Trophoblast cell (in vitro differentiated cells and primary cell): ENCODE measurements around the gene KIF6.
A peak's percentile ranks its signal among the peaks of the same experiment; 100 is the strongest.

Experiments used
- DNase-seq, 2 donors: peaks; one replicate each; pipeline ENCODE4 v3.0.0-alpha.2; 2016
- H2AFZ ChIP-seq: 2 replicates; pipeline ENCODE4 v1.6.1; 2013; ENCODE audit warnings: low read length, moderate library complexity, mild to moderate bottlenecking; ENCODE audit not compliant: insufficient read depth, poor library complexity
- H2AK5ac ChIP-seq: 2 replicates; pipeline ENCODE4 v1.6.1; 2013; ENCODE audit warnings: mild to moderate bottlenecking, low read length
- H2BK120ac ChIP-seq: 2 replicates; pipeline ENCODE4 v1.6.1; 2013; ENCODE audit warnings: low read length, mild to moderate bottlenecking, moderate library complexity; ENCODE audit not compliant: insufficient read depth, poor library complexity
- H2BK12ac ChIP-seq: 2 replicates; pipeline ENCODE4 v1.6.1; 2013; ENCODE audit warnings: mild to moderate bottlenecking, low read length, moderate library complexity
- H2BK5ac ChIP-seq: 2 replicates; pipeline ENCODE4 v1.6.1; 2013; ENCODE audit warnings: low read length, low read depth, moderate library complexity, mild to moderate bottlenecking; ENCODE audit not compliant: poor library complexity
- H3K14ac ChIP-seq: 2 replicates; pipeline ENCODE4 v1.6.1; 2013; ENCODE audit warnings: mild to moderate bottlenecking, low read length
- H3K18ac ChIP-seq: 2 replicates; pipeline ENCODE4 v1.6.1; 2013; ENCODE audit warnings: mild to moderate bottlenecking, low read length
- H3K23ac ChIP-seq: 2 replicates; pipeline ENCODE4 v1.6.1; 2013; ENCODE audit warnings: low read length
- H3K27ac ChIP-seq: 2 replicates; pipeline ENCODE4 v1.5.1; 2013; ENCODE audit warnings: low read depth, mild to moderate bottlenecking, inconsistent platforms, low read length, moderate library complexity
- H3K27me3 ChIP-seq: 2 replicates; pipeline ENCODE4 v1.6.1; 2013; ENCODE audit warnings: inconsistent platforms, mild to moderate bottlenecking, low read length, moderate library complexity; ENCODE audit not compliant: insufficient read depth
- H3K36me3 ChIP-seq, 2 experiments: 1 replicate in 1 of 2; 2 replicates in 1 of 2; pipeline ENCODE4 v1.6.1; 2013; ENCODE audit warnings: low read length in 2 of 2, mild to moderate bottlenecking in 2 of 2, moderate library complexity in 1 of 2; ENCODE audit not compliant: insufficient read depth in 2 of 2, control insufficient read depth in 1 of 2
- H3K4ac ChIP-seq: 2 replicates; pipeline ENCODE4 v1.6.1; 2013; ENCODE audit warnings: low read depth, mild to moderate bottlenecking, low read length, moderate library complexity
- H3K4me1 ChIP-seq, 2 experiments: 1 replicate in 1 of 2; 2 replicates in 1 of 2; pipeline ENCODE4 v1.6.1; 2013; ENCODE audit warnings: low read length in 2 of 2, mild to moderate bottlenecking in 2 of 2, moderate library complexity in 1 of 2; ENCODE audit not compliant: insufficient read depth in 2 of 2, control insufficient read depth in 1 of 2
- H3K4me2 ChIP-seq: 2 replicates; pipeline ENCODE4 v1.6.1; 2013; ENCODE audit warnings: inconsistent platforms, mild to moderate bottlenecking, low read length, moderate library complexity
- H3K4me3 ChIP-seq: 2 replicates; pipeline ENCODE4 v1.5.1; 2013; ENCODE audit warnings: mild to moderate bottlenecking, low read depth, low read length, inconsistent platforms
- H3K79me1 ChIP-seq: one replicate; pipeline ENCODE4 v1.6.1; 2013; ENCODE audit warnings: low read length
- H3K79me2 ChIP-seq: 2 replicates; pipeline ENCODE4 v1.6.1; 2013; ENCODE audit warnings: low read length, mild to moderate bottlenecking; ENCODE audit not compliant: control insufficient read depth, insufficient read depth, poor library complexity
- H3K9ac ChIP-seq: 2 replicates; pipeline ENCODE4 v1.6.1; 2013; ENCODE audit warnings: mild to moderate bottlenecking, low read length
- H3K9me3 ChIP-seq: 2 replicates; pipeline ENCODE4 v1.6.1; 2013; ENCODE audit warnings: low read depth, mild to moderate bottlenecking, control low read depth, inconsistent platforms, low read length; ENCODE audit not compliant: insufficient read depth
- H4K12ac ChIP-seq: 2 replicates; pipeline ENCODE4 v1.6.1; 2013; ENCODE audit warnings: low read depth, mild to moderate bottlenecking, low read length, moderate library complexity
- H4K8ac ChIP-seq: 2 replicates; pipeline ENCODE4 v1.6.1; 2013; ENCODE audit warnings: low read depth, mild to moderate bottlenecking, low read length, moderate library complexity
- H4K91ac ChIP-seq: one replicate; pipeline ENCODE4 v1.6.1; 2013; ENCODE audit warnings: low read depth, mild to moderate bottlenecking, low read length, moderate library complexity
- WGBS: extraction: QIAGEN DNeasy Blood & Tissue Kit; methylation state at CpG from one replicate; pipeline ENCODE4 v1.1.7; 2013; ENCODE audit warnings: missing lambda C conversion rate; ENCODE audit not compliant: insufficient read length, insufficient coverage; ENCODE audit errors: extremely low coverage; 5-methylcytosine and 5-hydroxymethylcytosine counted together

The KIF6 gene

DNA sequence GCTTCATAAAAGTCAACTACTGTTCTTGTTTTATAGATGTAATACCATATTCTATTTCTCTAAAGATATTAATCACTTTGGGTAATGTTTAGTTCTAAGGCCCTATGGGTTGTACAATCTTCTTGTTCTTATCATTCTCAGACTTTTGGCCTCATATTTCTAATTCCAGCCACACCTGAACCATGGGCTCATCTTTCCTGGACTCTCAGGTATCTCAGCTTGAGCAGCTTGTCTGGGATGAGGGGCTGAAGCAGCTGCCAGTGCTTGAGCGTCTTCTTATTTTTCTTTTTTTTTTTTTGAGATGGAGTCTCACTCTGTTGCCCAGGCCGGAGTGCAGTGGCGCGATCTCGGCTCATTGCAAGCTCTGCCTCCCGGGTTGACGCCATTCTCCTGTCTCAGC is 150.2 kb downstream of the KIF6 start:
- no peak overlapping the region for H2BK120ac ChIP-seq
- H2AK5ac ChIP-seq = no peak overlapping the region
- no peaks in the 10 kb centered on the region for H3K79me2 ChIP-seq
- no peak overlapping the region for H4K12ac ChIP-seq
- no peak overlapping the region for H3K4ac ChIP-seq
- H3K4me3 ChIP-seq = no peak overlapping the region
- no peaks in the 10 kb centered on the region for H3K9me3 ChIP-seq
- no peak overlapping the region for H2AFZ ChIP-seq
- H3K18ac ChIP-seq = no peak overlapping the region
- H2BK12ac ChIP-seq = no peak overlapping the region
- no peak overlapping the region for H3K4me2 ChIP-seq
- H4K91ac ChIP-seq = no peak overlapping the region
- H3K4me1 ChIP-seq = peaks cover 0 to 2% of the 10 kb centered on the region in 2 experiments
- no peak overlapping the region for H3K9ac ChIP-seq
- H3K79me1 ChIP-seq = no peaks in the 10 kb centered on the region
- H4K8ac ChIP-seq = no peak overlapping the region
- peak; percentile 64 to 89 for DNase-seq
- no peaks in the 10 kb centered on the region for H3K27me3 ChIP-seq
- WGBS = no CpG with 5 or more reads among the region's 7 CpGs
- no peak overlapping the region for H2BK5ac ChIP-seq
- H3K27ac ChIP-seq = no peak overlapping the region
- no peak overlapping the region for H3K23ac ChIP-seq
- H3K14ac ChIP-seq = no peak overlapping the region
- no peaks in the 10 kb centered on the region for H3K36me3 ChIP-seq

DNA sequence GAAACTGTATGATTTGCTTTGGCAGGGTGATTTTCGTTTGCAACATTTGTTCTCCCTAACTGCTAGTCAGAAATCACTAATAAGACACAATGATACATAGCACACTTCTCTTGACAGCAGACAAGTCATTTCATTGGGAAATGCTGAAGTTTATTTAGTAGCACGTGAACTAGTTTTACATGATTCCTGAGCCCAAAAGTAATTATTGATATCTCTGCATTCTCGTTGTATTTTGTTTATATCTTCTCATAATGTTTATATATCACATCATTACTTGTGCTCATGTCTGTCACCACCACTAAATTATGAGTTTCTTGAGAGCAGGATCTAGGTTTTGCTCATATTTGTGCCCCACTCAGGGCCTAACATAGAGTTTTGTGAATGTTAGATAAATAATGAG is 151.7 kb downstream of the KIF6 start:
- no peak for DNase-seq
- Histone ChIP-seq H3K4ac (no peak overlapping the region), H3K4me1 (peaks cover 0 to 2% of the 10 kb centered on the region in 2 experiments), H3K14ac (no peak overlapping the region), H2BK5ac (no peak overlapping the region), H3K4me2 (no peak overlapping the region), H2AK5ac (no peak overlapping the region), H3K4me3 (no peak overlapping the region), H3K79me2 (no peaks in the 10 kb centered on the region), H3K36me3 (no peaks in the 10 kb centered on the region), H3K9me3 (no peaks in the 10 kb centered on the region), H2AFZ (no peak overlapping the region), H4K8ac (no peak overlapping the region), H3K27ac (no peak overlapping the region), H3K18ac (no peak overlapping the region), H3K23ac (no peak overlapping the region), H3K79me1 (no peaks in the 10 kb centered on the region), H4K12ac (no peak overlapping the region), H3K9ac (no peak overlapping the region), H4K91ac (no peak overlapping the region), H2BK12ac (no peak overlapping the region), H3K27me3 (no peaks in the 10 kb centered on the region), H2BK120ac (no peak overlapping the region)
- no CpG with 5 or more reads among the region's 3 CpGs for WGBS

DNA sequence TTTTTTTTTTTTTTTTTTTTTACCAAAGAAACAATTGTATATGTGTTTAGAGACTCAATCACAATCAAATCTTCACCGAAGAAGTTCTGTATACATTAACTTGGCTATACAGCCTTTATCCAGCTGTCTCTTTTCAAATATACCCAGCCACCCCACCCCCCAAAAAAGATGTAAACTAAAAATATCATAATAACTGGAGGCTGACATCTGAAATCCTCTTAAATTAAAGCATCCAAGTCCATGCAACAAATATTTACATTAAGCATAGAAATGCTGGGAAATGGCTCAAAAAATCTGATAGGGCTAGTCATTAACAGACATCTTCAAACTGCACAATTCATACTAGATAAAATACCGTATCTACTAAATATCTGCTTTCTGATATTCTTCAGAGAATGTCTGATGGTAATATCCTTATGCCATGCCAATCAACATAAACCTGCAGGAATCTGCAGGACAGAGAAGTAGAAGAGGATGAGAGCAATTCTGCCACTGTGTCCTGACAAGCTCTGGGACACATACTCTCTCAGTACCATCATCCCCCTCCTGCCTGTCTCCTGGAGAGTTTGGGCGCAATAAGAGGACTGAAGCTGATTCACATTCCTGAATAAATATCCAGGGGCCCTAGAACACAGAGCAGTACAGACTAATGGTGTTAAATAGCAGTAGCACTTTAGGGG is 152.4 kb downstream of the KIF6 start:
- Histone ChIP-seq H4K12ac (no peak overlapping the region), H3K4me1 (peaks cover 0 to 2% of the 10 kb centered on the region in 2 experiments), H3K14ac (no peak overlapping the region), H3K4me2 (no peak overlapping the region), H3K36me3 (no peaks in the 10 kb centered on the region), H4K91ac (no peak overlapping the region), H3K23ac (no peak overlapping the region), H3K9me3 (no peaks in the 10 kb centered on the region), H3K18ac (no peak overlapping the region), H2AFZ (no peak overlapping the region), H3K79me1 (no peaks in the 10 kb centered on the region), H2BK120ac (no peak overlapping the region), H3K27ac (no peak overlapping the region), H2BK5ac (no peak overlapping the region), H2AK5ac (no peak overlapping the region), H3K79me2 (no peaks in the 10 kb centered on the region), H2BK12ac (no peak overlapping the region), H3K4me3 (no peak overlapping the region), H4K8ac (no peak overlapping the region), H3K27me3 (no peaks in the 10 kb centered on the region), H3K9ac (no peak overlapping the region), H3K4ac (no peak overlapping the region)
- WGBS = no CpG with 5 or more reads among the region's 3 CpGs
- DNase-seq = no peak

DNA sequence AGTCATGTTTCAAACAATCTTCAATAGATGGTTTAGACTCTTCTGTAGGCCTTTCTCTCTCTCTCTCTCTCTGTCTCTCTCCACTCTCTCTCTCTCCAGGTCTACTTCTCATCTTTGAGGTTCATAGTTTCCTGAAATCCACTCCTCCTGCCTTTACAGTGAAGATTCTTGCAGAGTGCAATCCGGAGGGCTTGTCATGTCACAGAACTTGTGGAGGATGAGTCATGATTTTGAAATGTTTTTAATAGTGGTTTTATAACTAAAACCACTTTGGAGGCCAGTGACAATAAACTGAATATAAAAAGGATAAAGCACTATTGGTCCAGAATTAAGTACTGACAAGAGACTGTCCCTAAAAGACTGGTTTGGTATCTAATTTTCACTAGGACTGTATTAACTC is 156.3 kb downstream of the KIF6 start:
- H3K4me3 ChIP-seq = no peak overlapping the region
- H3K23ac ChIP-seq = no peak overlapping the region
- H3K14ac ChIP-seq = no peak overlapping the region
- peak in 1 of 2 donors; percentile 29 for DNase-seq
- H4K8ac ChIP-seq = no peak overlapping the region
- H3K36me3 ChIP-seq = no peaks in the 10 kb centered on the region
- no peak overlapping the region for H2BK120ac ChIP-seq
- no peak overlapping the region for H3K18ac ChIP-seq
- H3K9ac ChIP-seq = no peak overlapping the region
- no peak overlapping the region for H3K4ac ChIP-seq
- no peak overlapping the region for H4K91ac ChIP-seq
- no peak overlapping the region for H2BK12ac ChIP-seq
- H3K27ac ChIP-seq = no peak overlapping the region
- H3K4me2 ChIP-seq = no peak overlapping the region
- H3K4me1 ChIP-seq = no peaks in the 10 kb centered on the region
- H2BK5ac ChIP-seq = no peak overlapping the region
- no peaks in the 10 kb centered on the region for H3K79me2 ChIP-seq
- H3K79me1 ChIP-seq = no peaks in the 10 kb centered on the region
- no peak overlapping the region for H2AFZ ChIP-seq
- H3K9me3 ChIP-seq = no peaks in the 10 kb centered on the region
- no CpG with 5 or more reads among the region's 1 CpG for WGBS
- H2AK5ac ChIP-seq = no peak overlapping the region
- no peaks in the 10 kb centered on the region for H3K27me3 ChIP-seq
- no peak overlapping the region for H4K12ac ChIP-seq
